RPMI8226 (cell line): ENCODE data around the gene PTPN23.
A peak's percentile ranks its signal among the peaks of the same experiment; 100 is the strongest.
"Not testable (repeated sequence)": the region's sequence is repeated elsewhere in the genome, so short reads cannot be mapped to it uniquely, and the experiment has no call there.

Experiments used
- DNase-seq: peaks from one replicate; pipeline ENCODE4 v3.0.0-alpha.2; 2015

Gene PTPN23, protein sequence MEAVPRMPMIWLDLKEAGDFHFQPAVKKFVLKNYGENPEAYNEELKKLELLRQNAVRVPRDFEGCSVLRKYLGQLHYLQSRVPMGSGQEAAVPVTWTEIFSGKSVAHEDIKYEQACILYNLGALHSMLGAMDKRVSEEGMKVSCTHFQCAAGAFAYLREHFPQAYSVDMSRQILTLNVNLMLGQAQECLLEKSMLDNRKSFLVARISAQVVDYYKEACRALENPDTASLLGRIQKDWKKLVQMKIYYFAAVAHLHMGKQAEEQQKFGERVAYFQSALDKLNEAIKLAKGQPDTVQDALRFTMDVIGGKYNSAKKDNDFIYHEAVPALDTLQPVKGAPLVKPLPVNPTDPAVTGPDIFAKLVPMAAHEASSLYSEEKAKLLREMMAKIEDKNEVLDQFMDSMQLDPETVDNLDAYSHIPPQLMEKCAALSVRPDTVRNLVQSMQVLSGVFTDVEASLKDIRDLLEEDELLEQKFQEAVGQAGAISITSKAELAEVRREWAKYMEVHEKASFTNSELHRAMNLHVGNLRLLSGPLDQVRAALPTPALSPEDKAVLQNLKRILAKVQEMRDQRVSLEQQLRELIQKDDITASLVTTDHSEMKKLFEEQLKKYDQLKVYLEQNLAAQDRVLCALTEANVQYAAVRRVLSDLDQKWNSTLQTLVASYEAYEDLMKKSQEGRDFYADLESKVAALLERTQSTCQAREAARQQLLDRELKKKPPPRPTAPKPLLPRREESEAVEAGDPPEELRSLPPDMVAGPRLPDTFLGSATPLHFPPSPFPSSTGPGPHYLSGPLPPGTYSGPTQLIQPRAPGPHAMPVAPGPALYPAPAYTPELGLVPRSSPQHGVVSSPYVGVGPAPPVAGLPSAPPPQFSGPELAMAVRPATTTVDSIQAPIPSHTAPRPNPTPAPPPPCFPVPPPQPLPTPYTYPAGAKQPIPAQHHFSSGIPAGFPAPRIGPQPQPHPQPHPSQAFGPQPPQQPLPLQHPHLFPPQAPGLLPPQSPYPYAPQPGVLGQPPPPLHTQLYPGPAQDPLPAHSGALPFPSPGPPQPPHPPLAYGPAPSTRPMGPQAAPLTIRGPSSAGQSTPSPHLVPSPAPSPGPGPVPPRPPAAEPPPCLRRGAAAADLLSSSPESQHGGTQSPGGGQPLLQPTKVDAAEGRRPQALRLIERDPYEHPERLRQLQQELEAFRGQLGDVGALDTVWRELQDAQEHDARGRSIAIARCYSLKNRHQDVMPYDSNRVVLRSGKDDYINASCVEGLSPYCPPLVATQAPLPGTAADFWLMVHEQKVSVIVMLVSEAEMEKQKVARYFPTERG (N-terminal part only)

DNA sequence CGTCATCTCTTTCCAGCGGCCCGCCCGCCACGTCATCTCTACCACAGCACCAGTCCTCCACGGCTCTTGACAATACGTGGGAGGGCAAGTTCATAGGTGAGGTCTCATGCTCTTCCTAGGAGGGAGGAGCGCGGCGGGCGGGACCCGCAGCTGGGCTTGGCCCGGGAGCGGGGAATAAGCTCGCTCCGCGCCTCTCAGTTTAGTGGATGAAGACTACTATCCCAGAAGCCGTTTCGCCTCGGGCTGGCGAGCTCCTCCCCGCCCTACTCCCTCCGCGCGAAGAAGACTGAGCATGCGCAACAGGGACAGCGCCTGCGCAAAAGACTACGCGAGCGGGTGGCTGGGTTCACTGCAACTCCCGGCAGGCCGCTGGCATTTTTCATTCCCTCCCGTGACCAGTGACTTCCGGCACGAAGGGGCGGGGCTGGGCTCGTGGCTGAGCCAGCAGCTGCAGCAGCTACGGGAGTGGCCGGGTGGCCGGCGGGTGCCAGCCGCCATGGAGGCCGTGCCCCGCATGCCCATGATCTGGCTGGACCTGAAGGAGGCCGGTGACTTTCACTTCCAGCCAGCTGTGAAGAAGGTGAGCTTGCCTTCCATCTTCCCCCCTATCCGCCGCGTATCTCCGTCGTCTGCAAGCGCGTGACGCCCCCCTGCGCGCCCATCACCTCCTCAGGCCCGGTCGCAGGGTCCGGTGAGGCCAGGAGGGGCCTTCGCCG, at the start of gene PTPN23:
Gene PTPN23 (plus strand): TSS at position 421 of the 716 bp plus-strand sequence. CDS start 76 bp downstream, at position 497.
- DNase-seq: peak; percentile 99

GRCh38 chr3:47333907-47334306, 46.9 kb upstream of the PTPN23 start:
- no peak for DNase-seq

- DNase-seq: no peak
Measured at GRCh38 chr3:47337656-47338055, 43.2 kb upstream of the PTPN23 start.

GRCh38 chr3:47339951-47340350, 40.9 kb upstream of the PTPN23 start:
- DNase-seq: no peak

- no peak for DNase-seq
Measured at GRCh38 chr3:47340866-47341265, 40.0 kb upstream of the PTPN23 start.

- no peak for DNase-seq
Measured at GRCh38 chr3:47342151-47342550, 38.7 kb upstream of the PTPN23 start.

GRCh38 chr3:47342812-47343211, 38.0 kb upstream of the PTPN23 start:
- no peak for DNase-seq

- no peak for DNase-seq
Measured at GRCh38 chr3:47343471-47343971, 37.3 kb upstream of the PTPN23 start.

DNA sequence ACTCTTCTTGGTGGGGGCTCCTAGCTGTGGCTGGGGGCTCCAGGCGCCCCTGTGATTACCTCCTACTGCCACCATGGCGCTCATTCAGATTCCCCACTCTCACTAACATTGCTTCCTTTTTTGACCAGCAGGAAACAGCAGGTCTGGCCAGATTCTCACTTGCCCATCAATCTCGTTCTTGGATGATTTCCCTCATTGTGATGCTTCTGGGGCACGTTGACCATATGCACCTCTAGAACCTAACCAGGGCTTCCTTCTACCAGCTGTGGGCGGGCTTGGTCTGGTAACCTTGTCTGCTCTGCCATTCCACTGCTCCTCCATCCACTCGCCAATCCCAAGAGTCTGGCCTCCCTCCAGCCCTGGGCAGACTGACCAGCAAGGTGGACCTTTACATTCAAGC, 35.9 kb upstream of the PTPN23 start:
- DNase-seq: no peak

DNA sequence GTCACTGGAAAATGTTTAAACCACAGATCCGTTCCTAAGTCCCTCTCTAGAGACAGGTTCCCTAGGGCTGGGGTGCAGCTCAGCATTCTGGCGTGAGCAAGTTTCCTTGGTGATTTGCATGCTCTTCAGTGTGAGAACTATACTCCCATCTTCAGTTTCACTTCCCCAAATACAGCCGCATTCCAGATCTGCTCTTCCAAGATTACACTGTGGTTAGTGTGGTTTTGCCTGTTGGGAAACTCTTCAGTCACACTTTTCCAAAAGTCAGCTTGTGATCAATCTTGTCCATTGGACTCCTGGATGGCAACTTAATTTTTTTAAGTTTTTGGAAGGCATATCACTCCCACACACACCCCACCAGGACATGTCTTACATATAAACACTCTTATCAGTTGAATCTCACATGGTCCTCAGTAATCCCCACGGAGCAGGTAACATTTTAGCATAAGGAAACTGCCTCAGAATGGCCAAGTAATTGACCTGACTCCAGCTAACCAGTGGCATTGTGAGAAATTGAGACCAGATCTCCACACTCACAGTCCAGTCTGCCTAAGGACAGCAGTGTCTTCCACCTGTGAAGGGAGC, 33.5 kb upstream of the PTPN23 start:
- peak; percentile 71 for DNase-seq

DNA sequence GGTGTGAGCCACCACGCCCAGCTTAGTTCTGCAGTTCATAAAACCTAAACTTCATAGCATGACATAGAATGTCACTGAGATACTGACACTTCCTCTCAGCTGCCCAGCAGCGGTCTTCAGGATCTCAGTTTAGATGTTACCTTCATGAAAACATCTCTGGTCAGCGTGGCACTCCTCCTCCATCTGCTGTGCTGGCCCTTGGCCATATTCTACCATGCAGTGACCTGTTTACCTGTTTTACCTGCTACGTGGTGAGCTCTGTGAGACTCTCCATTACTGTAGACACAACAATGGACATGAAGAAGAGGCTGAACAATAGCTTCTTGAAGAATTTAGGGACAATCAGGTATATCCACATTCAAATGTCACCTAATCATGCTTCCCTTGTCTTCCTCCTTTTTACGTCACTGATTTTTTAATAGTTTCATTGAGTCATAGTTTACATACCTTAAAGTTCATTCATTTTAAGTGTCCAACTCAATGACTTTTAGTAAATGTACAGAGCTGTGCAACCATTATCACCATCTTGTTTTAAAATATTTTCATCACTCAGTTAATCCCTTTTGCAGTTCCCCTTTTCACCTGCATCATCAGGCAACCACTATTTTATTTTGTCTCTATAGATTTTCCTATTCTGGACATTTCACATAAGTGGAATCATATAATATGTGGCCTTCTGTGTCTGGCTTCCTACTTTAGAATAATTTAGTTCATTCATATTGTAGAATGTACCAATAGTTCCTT, 32.2 kb upstream of the PTPN23 start:
- no peak for DNase-seq

GRCh38 chr3:47355010-47355409, 25.8 kb upstream of the PTPN23 start:
- no peak for DNase-seq

GRCh38 chr3:47356201-47356600, 24.6 kb upstream of the PTPN23 start:
- DNase-seq: no peak

DNA sequence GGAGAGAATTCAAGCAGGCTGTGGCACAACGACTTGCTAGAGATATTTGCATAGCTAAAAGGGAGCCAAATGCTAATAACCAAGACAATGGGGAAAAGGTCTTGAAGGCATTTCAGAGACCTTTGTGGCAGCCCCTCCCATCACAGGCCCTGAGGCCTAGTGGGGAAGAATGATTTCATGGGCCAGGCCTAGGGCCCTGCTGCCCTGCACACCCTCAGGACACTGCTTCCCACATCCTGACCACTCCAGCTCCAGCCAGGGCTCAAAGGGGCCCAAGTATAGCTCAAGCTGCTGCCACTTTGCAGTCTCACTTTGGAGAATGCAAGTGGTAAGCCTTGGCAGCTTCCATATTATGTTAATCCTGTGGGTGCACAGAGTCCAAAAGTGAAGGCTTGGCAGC, 21.5 kb upstream of the PTPN23 start:
- no peak for DNase-seq

GRCh38 chr3:47360110-47360517, 20.7 kb upstream of the PTPN23 start:
- not testable (repeated sequence) for DNase-seq

DNA sequence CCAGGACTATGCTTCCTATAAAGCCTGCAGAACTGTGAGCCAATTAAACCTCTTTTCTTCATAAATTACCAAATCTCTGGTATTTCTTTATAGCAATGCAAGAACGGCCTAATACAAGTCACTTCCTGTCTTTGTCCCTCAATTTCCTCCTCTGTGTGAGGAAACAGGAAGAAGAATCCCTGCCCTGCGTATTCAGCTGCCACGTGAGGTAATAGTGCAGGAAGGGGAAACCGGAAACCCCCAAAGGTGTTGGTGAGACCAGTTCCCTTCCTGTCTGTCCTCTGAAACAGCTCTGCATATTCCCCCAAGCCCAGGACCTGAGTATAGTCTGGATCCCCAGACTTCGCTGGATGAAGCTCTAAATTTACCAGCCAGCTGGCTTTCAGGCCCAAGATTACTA, 18.1 kb upstream of the PTPN23 start:
- DNase-seq: no peak

- no peak for DNase-seq
Measured at GRCh38 chr3:47365213-47366153, 15.3 kb upstream of the PTPN23 start.

DNA sequence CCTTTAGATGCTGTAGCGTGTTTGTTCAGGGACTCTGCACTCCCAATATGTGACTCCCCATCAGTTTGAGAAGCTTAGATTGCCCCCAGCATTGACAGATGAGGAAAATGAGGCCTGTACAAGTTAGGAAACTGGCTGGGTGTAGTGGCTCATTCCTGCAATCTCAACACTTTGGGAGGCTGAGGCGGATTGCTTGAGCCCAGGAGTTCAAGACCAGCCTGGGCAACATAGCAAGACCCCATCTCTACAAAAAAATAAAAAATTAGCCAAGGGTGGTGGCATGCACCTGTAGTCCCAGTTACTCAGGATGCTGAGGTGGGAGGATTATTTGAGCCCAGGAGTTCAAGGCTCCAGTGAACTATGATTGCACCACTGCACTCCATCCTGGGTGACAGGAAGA, 14.0 kb upstream of the PTPN23 start:
- no peak for DNase-seq

GRCh38 chr3:47367631-47368030, 13.2 kb upstream of the PTPN23 start:
- DNase-seq: no peak

DNA sequence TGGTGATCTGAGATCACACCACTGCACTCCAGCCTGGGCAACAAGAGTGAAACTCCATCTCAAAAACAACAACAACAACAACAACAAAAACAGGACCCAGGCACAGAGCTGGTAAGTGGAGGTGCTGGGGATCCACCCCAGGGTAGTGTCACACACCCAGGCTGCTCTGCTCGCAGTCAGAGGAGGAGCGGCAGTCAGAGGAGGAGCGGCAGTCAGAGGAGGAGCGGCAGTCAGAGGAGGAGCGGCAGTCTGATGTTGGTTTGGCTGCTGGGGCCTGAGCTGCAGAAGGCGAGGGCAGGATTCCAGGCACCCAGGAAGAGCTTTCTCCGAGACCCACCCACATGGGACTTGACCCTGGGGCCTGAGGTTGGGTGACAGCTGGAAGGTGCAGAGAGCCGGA, 10.8 kb upstream of the PTPN23 start:
- not testable (repeated sequence) for DNase-seq
